ENCODE results near the gene CDK2AP2. TPM values are rescaled to one million over a fixed set of nuclear protein-coding genes. Genes with fewer than 3 reads are reported as not detected.
A peak's percentile ranks its signal among the peaks of the same experiment; 100 is the strongest.

Gene CDK2AP2
- total and polyA plus RNA-seq, 2 experiments from 2014 or later, result 48.6 to 120 TPM

GRCh38 chr11:67541198-67541597 is 33.2 kb upstream of the CDK2AP2 start:
- Histone ChIP-seq H3K36me3 (ENCODE audit: insufficient read depth) (no peaks in the 10 kb centered on the region), H3K27ac (ENCODE audit: low read depth) (no peak overlapping the region), H3K4me3 (no peak overlapping the region), H4K20me1 (replicated peaks; ENCODE audit: insufficient read depth) (no peaks in the 10 kb centered on the region), H3K27me3 (ENCODE audit: insufficient read depth) (no peaks in the 10 kb centered on the region), H3K79me2 (replicated peaks; ENCODE audit: insufficient read depth) (no peaks in the 10 kb centered on the region), H3K4me2 (no peak overlapping the region), H3K9me2 (ENCODE audit: insufficient read depth) (no peaks in the 10 kb centered on the region; the same call in 1 of the 2 replicates), H3F3A (replicated peaks; ENCODE audit: low read depth) (no peaks in the 10 kb centered on the region), H2AFZ (no peak overlapping the region), H3K4me1 (ENCODE audit: insufficient read depth) (0 out of 2 replicates have a peak, but pooled peaks cover 5% of the 10 kb centered on the region)
- Mint-ChIP-seq H3K4me1 (peaks cover 5% of the 10 kb centered on the region), H3K27me3 (ENCODE audit: insufficient read depth, low read depth, poor library complexity) (peaks cover 3% of the 10 kb centered on the region), H3K9me3 (peaks cover 6% of the 10 kb centered on the region), H3K27ac (no peak overlapping the region), H3K36me3 (ENCODE audit: low read depth) (no peaks in the 10 kb centered on the region), H3K4me3 (no peak overlapping the region)
- no peak for DNase-seq (ENCODE audit: low spot score)
- TF ChIP-seq CTCF (conservative IDR thresholded peaks at IDR 0.05; ENCODE audit: low read depth in 2 of 2) (peak; percentile 25 to 53; a peak in 3 of 4 replicates), ETS1 (IDR thresholded peaks at IDR 0.05) (no peak), ZNF114 (CRISPR knock-in tag; IDR thresholded peaks at IDR 0.05) (no peak)
- ATAC-seq, result peak; percentile 58

GRCh38 chr11:67539550-67539949 is 31.6 kb upstream of the CDK2AP2 start:
- H3K9me3 Mint-ChIP-seq, result peaks cover 18% of the 10 kb centered on the region
- H3K4me2 ChIP-seq, result no peak overlapping the region
- H3K4me3 Mint-ChIP-seq, result no peak overlapping the region
- peaks cover 5% of the 10 kb centered on the region for H3K4me1 Mint-ChIP-seq
- H3K79me2 ChIP-seq (replicated peaks; ENCODE audit: insufficient read depth), result no peaks in the 10 kb centered on the region
- no peak overlapping the region for H3K4me3 ChIP-seq
- no peaks in the 10 kb centered on the region for H3K36me3 Mint-ChIP-seq (ENCODE audit: low read depth)
- peaks cover 2% of the 10 kb centered on the region for H3K36me3 ChIP-seq (ENCODE audit: insufficient read depth)
- no peaks in the 10 kb centered on the region for H3F3A ChIP-seq (replicated peaks; ENCODE audit: low read depth)
- no peak for ATAC-seq
- no peaks in the 10 kb centered on the region for H4K20me1 ChIP-seq (replicated peaks; ENCODE audit: insufficient read depth)
- H3K9me2 ChIP-seq (ENCODE audit: insufficient read depth), result no peaks in the 10 kb centered on the region; the same call in 1 of the 2 replicates
- H3K27me3 Mint-ChIP-seq (ENCODE audit: insufficient read depth, low read depth, poor library complexity), result no peaks in the 10 kb centered on the region
- no peak overlapping the region for H2AFZ ChIP-seq
- no peak overlapping the region for H3K27ac ChIP-seq (ENCODE audit: low read depth)
- H3K27me3 ChIP-seq (ENCODE audit: insufficient read depth), result no peaks in the 10 kb centered on the region
- no peak for DNase-seq (ENCODE audit: low spot score)
- H3K27ac Mint-ChIP-seq, result no peak overlapping the region
- 0 out of 2 replicates have a peak, but pooled peaks cover 5% of the 10 kb centered on the region for H3K4me1 ChIP-seq (ENCODE audit: insufficient read depth)
- TF ChIP-seq CTCF (conservative IDR thresholded peaks at IDR 0.05; ENCODE audit: low read depth in 2 of 2) (no peak), EZH2 (IDR thresholded peaks at IDR 0.05; ENCODE audit: low read depth, unreplicated experiment) (no peak), REST (IDR thresholded peaks at IDR 0.05; ENCODE audit: unreplicated experiment) (no peak), ETS1 (IDR thresholded peaks at IDR 0.05) (no peak)

Measured in GM23338 (cell line).